Astrocyte (in vitro differentiated cells and primary cell): ENCODE data around the gene KCNG2. TPM values are rescaled to one million over a fixed set of nuclear protein-coding genes. Genes with fewer than 3 reads are reported as not detected.

Experiments
- DNase-seq: peaks from one replicate; pipeline ENCODE4 v3.0.0-alpha.2; 2010; ENCODE audit warnings: low read depth
- FAIRE-seq: peaks from 2 replicates; lab custom pipeline; 2011; peaks lifted over from hg19 to GRCh38; lab: Jason Lieb, UNC
- H2AFZ ChIP-seq: 2 replicates; pipeline ENCODE4 v1.6.0; 2012; ENCODE audit warnings: low read depth, low read length, inconsistent platforms
- H3K27ac ChIP-seq: 2 replicates; pipeline ENCODE4 v1.5.1; 2011; ENCODE audit warnings: low read depth, low read length, inconsistent platforms
- H3K27me3 ChIP-seq: 2 replicates; pipeline ENCODE4 v1.6.0; 2011; ENCODE audit warnings: low read length, inconsistent platforms; ENCODE audit not compliant: insufficient read depth
- H3K36me3 ChIP-seq: 2 replicates; pipeline ENCODE4 v1.5.1; 2011; ENCODE audit warnings: low read length, inconsistent platforms; ENCODE audit not compliant: insufficient read depth
- H3K4me1 ChIP-seq: 2 replicates; pipeline ENCODE4 v1.5.1; 2011; ENCODE audit warnings: low read length, inconsistent platforms; ENCODE audit not compliant: insufficient read depth
- H3K4me2 ChIP-seq: 2 replicates; pipeline ENCODE4 v1.6.0; 2012; ENCODE audit warnings: low read length, inconsistent platforms
- H3K4me3 ChIP-seq: 2 replicates; pipeline ENCODE4 v1.5.1; 2011; ENCODE audit warnings: low read depth, mild to moderate bottlenecking, low read length, inconsistent platforms; ENCODE audit not compliant: insufficient read depth
- H3K79me2 ChIP-seq: 2 replicates; pipeline ENCODE4 v1.6.0; 2012; ENCODE audit warnings: mild to moderate bottlenecking, low read length, inconsistent platforms; ENCODE audit not compliant: insufficient read depth
- H3K9ac ChIP-seq: 2 replicates; pipeline ENCODE4 v1.6.0; 2012; ENCODE audit warnings: mild to moderate bottlenecking, low read length, inconsistent platforms
- H3K9me3 ChIP-seq: 2 replicates; pipeline ENCODE4 v1.5.1; 2012; ENCODE audit warnings: low read depth, mild to moderate bottlenecking, low read length, inconsistent platforms; ENCODE audit not compliant: insufficient read depth
- H4K20me1 ChIP-seq: 2 replicates; pipeline ENCODE4 v1.6.0; 2012; ENCODE audit warnings: low read length, inconsistent platforms; ENCODE audit not compliant: insufficient read depth
- H3K27ac Mint-ChIP-seq: one replicate; pipeline ENCODE4 v1.8.0; 2021; ENCODE audit warnings: mild to moderate bottlenecking, mixed read lengths; ENCODE audit not compliant: unreplicated experiment
- H3K27me3 Mint-ChIP-seq: one replicate; pipeline ENCODE4 v1.8.0; 2021; ENCODE audit warnings: low read depth, mixed read lengths; ENCODE audit not compliant: unreplicated experiment
- H3K36me3 Mint-ChIP-seq: one replicate; pipeline ENCODE4 v1.8.0; 2021; ENCODE audit warnings: low read depth, mixed read lengths; ENCODE audit not compliant: unreplicated experiment
- H3K4me1 Mint-ChIP-seq: one replicate; pipeline ENCODE4 v1.8.0; 2021; ENCODE audit warnings: low read depth, mixed read lengths; ENCODE audit not compliant: unreplicated experiment
- H3K4me3 Mint-ChIP-seq: one replicate; pipeline ENCODE4 v1.8.0; 2021; ENCODE audit warnings: mild to moderate bottlenecking, moderate library complexity, mixed read lengths; ENCODE audit not compliant: unreplicated experiment
- H3K9me3 Mint-ChIP-seq: one replicate; pipeline ENCODE4 v1.8.0; 2021; ENCODE audit warnings: mild to moderate bottlenecking, mixed read lengths; ENCODE audit not compliant: unreplicated experiment
- CTCF ChIP-seq: IDR thresholded peaks from 2 replicates; pipeline ENCODE4 v1.5.1; 2011; ENCODE audit warnings: low read depth, mild to moderate bottlenecking, inconsistent platforms, low read length, moderate library complexity; ENCODE audit not compliant: insufficient read depth
- EZH2 ChIP-seq: IDR thresholded peaks from 2 replicates; pipeline ENCODE4 v1.6.1; 2012; ENCODE audit warnings: mild to moderate bottlenecking, low read length, inconsistent platforms; ENCODE audit not compliant: insufficient read depth
- total RNA-seq: library from RNA; stranded (reverse); gene quantifications from 2 replicates; pipeline ENCODE4 v1.2.1, GENCODE V29; 2021

KCNG2 gene
- total RNA-seq, 1 donor from 2014 or later = 0.16 TPM

- H3K36me3 Mint-ChIP-seq = peaks cover 36% of the 10 kb centered on the region
- H3K27me3 Mint-ChIP-seq = no peaks in the 10 kb centered on the region
- no peak for TF ChIP-seq CTCF
- TF ChIP-seq EZH2 = no peak
- Histone ChIP-seq H3K27me3 (no peaks in the 10 kb centered on the region), H3K9ac (no peak overlapping the region), H4K20me1 (peaks cover 39% of the 10 kb centered on the region), H3K4me3 (no peak overlapping the region), H3K9me3 (no peaks in the 10 kb centered on the region), H3K36me3 (no peaks in the 10 kb centered on the region), H3K4me2 (no peak overlapping the region), H3K27ac (no peak overlapping the region), H3K4me1 (peaks cover 3% of the 10 kb centered on the region), H2AFZ (no peak overlapping the region), H3K79me2 (peaks cover 4% of the 10 kb centered on the region)
- H3K9me3 Mint-ChIP-seq = peaks cover 7% of the 10 kb centered on the region
- no peak overlapping the region for H3K4me3 Mint-ChIP-seq
- DNase-seq = no peak
- FAIRE-seq = no peak
- no peak overlapping the region for H3K27ac Mint-ChIP-seq
- peaks cover 2% of the 10 kb centered on the region for H3K4me1 Mint-ChIP-seq
These were observed 117.7 kb downstream of the KCNG2 start for GRCh38 chr18:79915161-79916127.

- DNase-seq (no peak), FAIRE-seq (no peak)
- Histone ChIP-seq H3K27ac (no peak overlapping the region), H3K9ac (no peak overlapping the region), H3K9me3 (no peaks in the 10 kb centered on the region), H3K4me2 (no peak overlapping the region), H3K36me3 (no peaks in the 10 kb centered on the region), H3K4me3 (no peak overlapping the region), H3K4me1 (peaks cover 3% of the 10 kb centered on the region), H3K79me2 (peaks cover under 1% of the 10 kb centered on the region), H4K20me1 (peaks cover 33% of the 10 kb centered on the region), H3K27me3 (no peaks in the 10 kb centered on the region), H2AFZ (no peak overlapping the region)
- H3K27me3 Mint-ChIP-seq = no peaks in the 10 kb centered on the region
- H3K4me3 Mint-ChIP-seq = no peak overlapping the region
- H3K9me3 Mint-ChIP-seq = peaks cover 7% of the 10 kb centered on the region
- H3K36me3 Mint-ChIP-seq = peaks cover 34% of the 10 kb centered on the region
- TF ChIP-seq EZH2 = no peak
- no peak for TF ChIP-seq CTCF
- no peaks in the 10 kb centered on the region for H3K4me1 Mint-ChIP-seq
- H3K27ac Mint-ChIP-seq = no peak overlapping the region
These were observed 118.4 kb downstream of the KCNG2 start for GRCh38 chr18:79916128-79916494.
